ENCODE results near the gene FCHO1.

FCHO1 gene

DNA sequence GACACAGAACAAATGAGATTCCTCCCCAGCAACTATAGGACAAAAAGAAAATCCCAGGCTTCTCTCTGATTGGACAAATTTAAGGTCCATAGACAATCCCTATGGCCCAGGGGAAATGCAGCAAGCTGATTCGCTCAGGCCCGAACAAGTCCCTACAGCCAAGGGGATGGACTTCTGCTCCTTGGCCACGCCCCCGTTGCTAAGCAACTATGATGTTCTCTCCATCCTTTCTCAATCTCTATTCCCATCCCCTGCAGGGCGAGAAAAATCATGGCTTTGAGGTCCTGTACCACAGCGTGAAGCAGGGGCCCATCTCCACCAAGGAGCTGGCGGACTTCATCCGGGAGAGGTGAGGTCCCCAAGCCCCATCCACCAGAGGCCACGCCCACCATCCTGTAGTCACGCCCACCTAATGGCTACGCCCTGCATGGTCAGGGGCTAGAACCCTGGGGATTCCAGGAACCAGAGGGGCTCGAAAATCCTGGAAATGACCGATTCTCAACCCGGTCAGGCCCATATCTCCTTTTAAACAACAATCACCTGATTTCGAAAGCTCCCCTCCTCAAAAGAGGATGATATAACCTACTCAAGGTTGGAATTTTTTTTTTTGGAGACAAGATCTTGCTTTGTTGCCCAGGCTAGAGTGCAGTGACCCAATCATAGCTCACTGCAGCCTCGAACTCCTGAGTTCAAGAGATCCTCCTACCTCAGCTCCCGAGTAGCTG is 11.4 kb downstream of the FCHO1 start:
- DNase-seq (ENCODE audit: low read depth), result peak; percentile 18
- in situ Hi-C loops (cut with HindIII; ENCODE audit: low sequenced_read_pairs), result no loop called here
- TF ChIP-seq, protein P1, sequence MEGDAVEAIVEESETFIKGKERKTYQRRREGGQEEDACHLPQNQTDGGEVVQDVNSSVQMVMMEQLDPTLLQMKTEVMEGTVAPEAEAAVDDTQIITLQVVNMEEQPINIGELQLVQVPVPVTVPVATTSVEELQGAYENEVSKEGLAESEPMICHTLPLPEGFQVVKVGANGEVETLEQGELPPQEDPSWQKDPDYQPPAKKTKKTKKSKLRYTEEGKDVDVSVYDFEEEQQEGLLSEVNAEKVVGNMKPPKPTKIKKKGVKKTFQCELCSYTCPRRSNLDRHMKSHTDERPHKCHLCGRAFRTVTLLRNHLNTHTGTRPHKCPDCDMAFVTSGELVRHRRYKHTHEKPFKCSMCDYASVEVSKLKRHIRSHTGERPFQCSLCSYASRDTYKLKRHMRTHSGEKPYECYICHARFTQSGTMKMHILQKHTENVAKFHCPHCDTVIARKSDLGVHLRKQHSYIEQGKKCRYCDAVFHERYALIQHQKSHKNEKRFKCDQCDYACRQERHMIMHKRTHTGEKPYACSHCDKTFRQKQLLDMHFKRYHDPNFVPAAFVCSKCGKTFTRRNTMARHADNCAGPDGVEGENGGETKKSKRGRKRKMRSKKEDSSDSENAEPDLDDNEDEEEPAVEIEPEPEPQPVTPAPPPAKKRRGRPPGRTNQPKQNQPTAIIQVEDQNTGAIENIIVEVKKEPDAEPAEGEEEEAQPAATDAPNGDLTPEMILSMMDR (IDR thresholded peaks at IDR 0.05; ENCODE audit: low read depth, low read length, missing control alignments), result no peak
- no peak overlapping the region for H3K4me3 ChIP-seq (ENCODE audit: low read depth, low read length)

DNA sequence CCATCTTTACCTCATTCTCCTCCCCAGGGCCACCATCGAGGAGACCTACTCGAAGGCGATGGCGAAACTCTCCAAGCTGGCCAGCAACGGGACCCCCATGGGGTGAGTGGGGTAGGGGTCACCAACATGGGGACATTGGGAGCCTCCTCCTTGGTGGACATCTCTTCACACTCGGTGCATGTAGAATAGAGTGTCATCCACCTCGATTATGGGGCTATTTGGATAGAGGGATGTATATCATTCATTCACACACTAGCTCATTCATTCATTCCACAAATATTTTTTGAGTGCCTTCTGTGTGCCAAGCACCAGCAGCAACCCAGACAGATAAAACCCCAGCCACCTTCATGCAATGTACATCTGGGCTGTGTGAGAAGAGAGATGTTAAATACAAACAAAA is 13.1 kb downstream of the FCHO1 start:
- no peak overlapping the region for H3K4me3 ChIP-seq (ENCODE audit: low read depth, low read length)
- in situ Hi-C loops (cut with HindIII; ENCODE audit: low sequenced_read_pairs), result no loop called here
- TF ChIP-seq, protein P1 (IDR thresholded peaks at IDR 0.05; ENCODE audit: low read depth, low read length, missing control alignments), result no peak
- DNase-seq (ENCODE audit: low read depth), result no peak

DNA sequence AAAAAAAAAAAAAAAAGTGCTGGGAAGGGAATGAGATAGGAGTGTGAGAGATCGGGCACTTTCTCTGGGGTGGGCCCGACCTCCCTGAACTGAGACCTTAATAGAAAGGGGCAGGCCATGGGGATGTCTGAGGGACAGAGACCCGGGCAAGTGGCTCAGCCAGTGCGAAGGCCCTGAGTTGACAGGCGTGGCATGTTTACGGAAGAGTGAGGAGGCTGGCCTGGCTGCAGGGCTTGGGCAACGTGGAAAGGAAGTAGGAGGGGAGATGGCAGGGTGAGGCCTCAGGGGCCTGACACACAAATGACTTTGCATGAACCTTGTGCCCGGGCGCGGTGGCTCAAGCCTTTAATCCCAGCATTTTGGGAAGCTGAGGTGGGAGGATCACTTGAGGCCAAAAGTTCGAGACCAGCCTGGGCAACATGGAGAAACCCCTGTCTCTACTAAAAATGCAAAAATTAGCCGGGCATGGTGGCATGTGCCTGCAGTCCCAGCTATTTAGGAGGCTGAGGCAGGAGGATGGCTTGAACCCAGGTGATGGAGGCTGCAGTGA is 13.9 kb downstream of the FCHO1 start:
- in situ Hi-C loops (cut with HindIII; ENCODE audit: low sequenced_read_pairs), result no loop called here
- TF ChIP-seq, protein P1 (IDR thresholded peaks at IDR 0.05; ENCODE audit: low read depth, low read length, missing control alignments), result no peak
- H3K4me3 ChIP-seq (ENCODE audit: low read depth, low read length), result no peak overlapping the region
- no peak for DNase-seq (ENCODE audit: low read depth)

DNA sequence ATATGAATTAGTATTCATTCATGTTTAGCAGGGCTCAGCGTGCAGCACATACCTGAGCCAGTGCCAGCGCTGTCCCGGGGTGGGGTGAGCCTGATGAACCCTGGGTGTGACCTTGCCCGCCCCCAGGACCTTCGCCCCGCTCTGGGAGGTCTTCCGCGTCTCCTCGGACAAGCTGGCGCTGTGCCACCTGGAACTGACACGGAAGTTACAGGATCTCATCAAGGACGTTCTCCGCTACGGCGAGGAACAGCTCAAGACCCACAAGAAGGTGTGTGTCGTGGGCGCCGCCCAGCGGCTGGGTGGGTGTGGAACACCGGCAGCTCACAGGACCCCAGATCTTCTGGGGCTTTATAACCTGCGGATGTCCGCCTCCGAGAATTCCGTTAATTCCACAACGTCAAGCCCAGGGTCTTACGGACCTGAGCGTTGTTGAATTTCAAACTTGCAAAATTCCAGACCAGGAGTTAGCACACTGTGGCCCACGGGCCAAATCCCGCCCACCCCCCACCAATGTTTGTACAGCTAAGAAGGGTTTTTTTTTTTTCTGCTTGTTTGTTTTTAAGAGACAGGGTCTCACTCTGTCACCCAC is 15.4 kb downstream of the FCHO1 start:
- in situ Hi-C loops (cut with HindIII; ENCODE audit: low sequenced_read_pairs), result no loop called here
- TF ChIP-seq, protein P1 (IDR thresholded peaks at IDR 0.05; ENCODE audit: low read depth, low read length, missing control alignments), result peak; percentile 86
- no peak overlapping the region for H3K4me3 ChIP-seq (ENCODE audit: low read depth, low read length)
- peak; percentile 36 for DNase-seq (ENCODE audit: low read depth)

DNA sequence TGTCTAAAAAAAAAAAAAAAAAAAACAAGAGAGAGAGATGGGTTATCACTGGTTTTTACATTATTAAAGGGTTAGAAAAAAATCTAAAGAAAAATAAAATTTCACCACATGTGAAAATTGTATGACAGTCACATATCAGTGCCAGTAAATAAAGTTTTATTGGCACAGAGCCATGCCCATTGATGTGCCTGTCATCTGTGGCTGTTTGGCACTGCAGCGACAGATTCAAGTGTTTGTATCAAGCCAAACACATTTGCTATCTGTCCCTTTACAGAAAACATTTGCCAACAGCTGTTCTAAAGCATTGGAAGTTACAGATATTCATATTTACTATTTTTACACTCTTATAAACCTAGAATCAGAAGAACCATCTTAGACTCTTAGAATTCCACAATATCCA is 16.3 kb downstream of the FCHO1 start:
- TF ChIP-seq, protein P1 (IDR thresholded peaks at IDR 0.05; ENCODE audit: low read depth, low read length, missing control alignments), result no peak
- no peak overlapping the region for H3K4me3 ChIP-seq (ENCODE audit: low read depth, low read length)
- in situ Hi-C loops (cut with HindIII; ENCODE audit: low sequenced_read_pairs), result no loop called here
- no peak for DNase-seq (ENCODE audit: low read depth)

DNA sequence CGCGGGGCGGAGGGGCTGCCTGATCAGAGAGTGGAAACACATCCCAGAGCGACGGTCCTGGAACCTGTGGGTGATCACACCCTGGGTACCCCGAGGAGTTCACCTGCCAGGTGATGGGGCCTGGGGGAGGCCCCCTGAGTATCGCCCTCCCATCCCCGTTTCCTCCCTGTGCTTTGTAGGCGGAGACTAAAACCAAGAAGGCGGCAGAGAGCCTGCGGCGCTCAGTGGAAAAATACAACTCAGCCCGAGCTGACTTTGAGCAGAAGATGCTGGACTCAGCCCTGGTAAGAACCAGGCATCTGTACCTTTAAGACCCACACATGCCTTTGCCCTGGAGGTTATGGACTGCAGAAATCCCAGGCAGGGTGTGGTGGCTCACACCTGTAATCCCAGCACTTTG is 19.3 kb downstream of the FCHO1 start:
- no peak for DNase-seq (ENCODE audit: low read depth)
- in situ Hi-C loops (cut with HindIII; ENCODE audit: low sequenced_read_pairs), result no loop called here
- no peak overlapping the region for H3K4me3 ChIP-seq (ENCODE audit: low read depth, low read length)
- TF ChIP-seq, protein P1 (IDR thresholded peaks at IDR 0.05; ENCODE audit: low read depth, low read length, missing control alignments), result no peak

Data from astrocyte of the cerebellum (primary cell).